ENCODE results near the gene SNAP25.

Gene SNAP25

GRCh38 chr20:10177326-10177725 is 41.3 kb upstream of the SNAP25 start:
- no peak overlapping the region for H3K4me3 ChIP-seq (replicated peaks; ENCODE audit: low read depth, low read length)
- TF ChIP-seq CTCF (IDR thresholded peaks at IDR 0.05; ENCODE audit: low read depth, low read length, missing control alignments), result no peak
- DNase-seq (ENCODE audit: extremely low read depth, low read depth), result no peak

- TF ChIP-seq CTCF (IDR thresholded peaks at IDR 0.05; ENCODE audit: low read depth, low read length, missing control alignments), result no peak
Measured at GRCh38 chr20:10178091-10178490, 40.5 kb upstream of the SNAP25 start.

GRCh38 chr20:10178727-10179313 is 39.8 kb upstream of the SNAP25 start:
- no peak for DNase-seq (ENCODE audit: extremely low read depth, low read depth)
- TF ChIP-seq CTCF (IDR thresholded peaks at IDR 0.05; ENCODE audit: low read depth, low read length, missing control alignments), result no peak

More at GRCh38 chr20:10178091-10178490, 40.5 kb upstream of the SNAP25 start:
- H3K4me3 ChIP-seq (replicated peaks; ENCODE audit: low read depth, low read length), result no peak overlapping the region
- no peak for DNase-seq (ENCODE audit: extremely low read depth, low read depth)

GRCh38 chr20:10179574-10180298 is 38.9 kb upstream of the SNAP25 start:
- peak; percentile 62 for TF ChIP-seq CTCF (IDR thresholded peaks at IDR 0.05; ENCODE audit: low read depth, low read length, missing control alignments)
- no peak for DNase-seq (ENCODE audit: extremely low read depth, low read depth)
- no peak overlapping the region for H3K4me3 ChIP-seq (replicated peaks; ENCODE audit: low read depth, low read length)

More at GRCh38 chr20:10178727-10179313, 39.8 kb upstream of the SNAP25 start:
- H3K4me3 ChIP-seq (replicated peaks; ENCODE audit: low read depth, low read length), result no peak overlapping the region

GRCh38 chr20:10180651-10181235 is 37.9 kb upstream of the SNAP25 start:
- no peak overlapping the region for H3K4me3 ChIP-seq (replicated peaks; ENCODE audit: low read depth, low read length)
- DNase-seq (ENCODE audit: extremely low read depth, low read depth), result no peak
- no peak for TF ChIP-seq CTCF (IDR thresholded peaks at IDR 0.05; ENCODE audit: low read depth, low read length, missing control alignments)

- no peak overlapping the region for H3K4me3 ChIP-seq (replicated peaks; ENCODE audit: low read depth, low read length)
- no peak for TF ChIP-seq CTCF (IDR thresholded peaks at IDR 0.05; ENCODE audit: low read depth, low read length, missing control alignments)
- no peak for DNase-seq (ENCODE audit: extremely low read depth, low read depth)
Measured at GRCh38 chr20:10185741-10186558, 32.7 kb upstream of the SNAP25 start.

Data from HFF-Myc (cell line).